HG02610 (cell line): ENCODE measurements around the gene B3GNT9.

Experiments used
- ATAC-seq: cut with Tn5 transposase; IDR thresholded peaks from one replicate; pipeline ENCODE4 v1.9.1; 2021; ENCODE audit warnings: mild to moderate bottlenecking, moderate library complexity; ENCODE audit not compliant: unreplicated experiment

Gene B3GNT9

GRCh38 chr16:67115639-67116038, 35.2 kb downstream of the B3GNT9 start:
- ATAC-seq, result no peak

- ATAC-seq, result no peak
These were observed 36.0 kb downstream of the B3GNT9 start for GRCh38 chr16:67114793-67115192.

GRCh38 chr16:67112591-67113399, 38.0 kb downstream of the B3GNT9 start:
- ATAC-seq, result no peak

DNA sequence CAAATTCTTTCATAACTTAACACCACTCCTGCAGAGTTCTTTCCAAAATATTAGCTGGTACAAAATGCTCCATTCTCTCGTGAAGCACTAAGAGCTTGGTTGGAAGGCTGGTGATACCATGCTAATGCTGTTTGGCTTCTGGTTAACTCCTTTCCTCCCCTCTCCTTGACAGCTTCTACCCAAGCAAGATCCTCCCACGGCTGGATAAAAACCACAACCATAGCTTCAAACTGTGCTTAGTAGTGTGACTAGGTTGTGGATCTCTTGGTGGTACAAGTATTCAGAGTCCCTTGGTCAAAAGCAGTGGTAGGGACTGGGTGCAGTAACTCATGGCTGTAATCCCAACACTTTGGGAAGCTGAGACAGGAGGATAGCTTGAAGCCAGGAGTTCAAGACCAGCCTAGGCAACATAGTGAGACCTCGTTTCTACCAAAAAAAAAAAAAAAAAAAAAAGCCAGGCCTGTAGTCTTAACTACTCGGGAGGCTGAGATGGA, 38.8 kb downstream of the B3GNT9 start:
- no peak for ATAC-seq

- peak; percentile 79 for ATAC-seq
These were observed 41.2 kb downstream of the B3GNT9 start, which contains the start of gene PHAF1 for GRCh38 chr16:67109407-67110135. Gene PHAF1 (plus strand): TSS chr16:67109941. CDS start chr16:67110176, 235 bp downstream.

GRCh38 chr16:67108931-67109406, 41.8 kb downstream of the B3GNT9 start:
- no peak for ATAC-seq

DNA sequence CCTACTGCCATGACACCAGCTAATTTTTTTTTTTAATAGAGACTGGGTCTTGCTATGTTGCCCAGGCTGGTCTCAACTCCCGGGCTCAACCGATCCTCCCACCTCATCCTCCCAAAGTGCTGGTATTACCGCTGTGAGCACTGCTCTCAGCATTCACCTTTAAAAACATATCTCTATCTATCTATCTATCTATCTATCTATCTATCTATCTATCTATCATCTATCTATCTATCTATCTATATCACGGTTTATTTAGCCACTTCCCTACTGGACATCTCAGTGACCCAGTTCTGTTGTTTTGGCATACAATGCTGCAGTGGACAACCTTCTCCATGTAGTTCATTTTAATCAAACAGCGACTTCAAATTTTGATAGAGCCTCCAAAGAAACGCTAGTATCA, 42.3 kb downstream of the B3GNT9 start:
- ATAC-seq, result no peak

DNA sequence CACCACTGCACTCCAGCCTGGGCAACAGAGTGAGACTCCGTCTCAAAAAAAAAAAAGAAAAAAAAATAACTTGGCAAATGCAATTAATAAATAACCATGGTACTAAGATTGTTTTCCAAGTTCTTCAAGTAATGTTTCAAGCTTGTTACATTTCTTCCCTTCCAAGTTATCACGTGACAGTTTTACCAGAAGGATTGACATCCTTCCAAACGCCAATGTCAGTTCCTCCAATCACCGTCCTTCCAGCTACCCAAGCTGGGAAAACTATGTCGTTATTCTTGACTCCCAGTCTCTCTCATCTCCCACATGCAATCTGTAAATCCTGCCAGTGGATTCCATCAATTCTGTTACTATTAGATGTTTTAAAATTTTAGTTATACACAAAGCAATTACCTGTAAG, 44.9 kb downstream of the B3GNT9 start:
- no peak for ATAC-seq

- no peak for ATAC-seq
These were observed 45.6 kb downstream of the B3GNT9 start for GRCh38 chr16:67105246-67105645.

- ATAC-seq, result no peak
These were observed 46.0 kb downstream of the B3GNT9 start for GRCh38 chr16:67104845-67105244.

DNA sequence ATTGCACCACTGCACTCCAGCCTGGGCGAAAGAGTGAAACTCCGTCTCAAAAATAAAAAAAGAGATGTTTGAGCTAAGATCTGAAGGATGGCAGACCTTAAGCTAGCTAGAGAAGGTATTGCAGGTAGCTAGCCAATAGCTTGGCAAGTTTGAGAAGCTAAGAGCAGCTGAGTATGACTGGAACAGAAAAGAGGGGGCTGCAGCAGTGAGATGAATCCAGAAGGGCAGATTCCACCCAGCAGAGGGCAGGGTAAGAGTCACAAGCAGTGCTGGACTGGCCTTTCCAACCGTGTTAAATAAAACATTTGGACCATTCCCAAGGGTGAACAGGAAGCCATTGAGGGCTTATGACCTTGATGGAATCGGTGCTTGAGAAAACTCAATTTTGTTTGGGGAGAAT, 46.7 kb downstream of the B3GNT9 start:
- ATAC-seq, result no peak

- ATAC-seq, result peak; percentile 75
These were observed 49.3 kb downstream of the B3GNT9 start for GRCh38 chr16:67101311-67102082.

DNA sequence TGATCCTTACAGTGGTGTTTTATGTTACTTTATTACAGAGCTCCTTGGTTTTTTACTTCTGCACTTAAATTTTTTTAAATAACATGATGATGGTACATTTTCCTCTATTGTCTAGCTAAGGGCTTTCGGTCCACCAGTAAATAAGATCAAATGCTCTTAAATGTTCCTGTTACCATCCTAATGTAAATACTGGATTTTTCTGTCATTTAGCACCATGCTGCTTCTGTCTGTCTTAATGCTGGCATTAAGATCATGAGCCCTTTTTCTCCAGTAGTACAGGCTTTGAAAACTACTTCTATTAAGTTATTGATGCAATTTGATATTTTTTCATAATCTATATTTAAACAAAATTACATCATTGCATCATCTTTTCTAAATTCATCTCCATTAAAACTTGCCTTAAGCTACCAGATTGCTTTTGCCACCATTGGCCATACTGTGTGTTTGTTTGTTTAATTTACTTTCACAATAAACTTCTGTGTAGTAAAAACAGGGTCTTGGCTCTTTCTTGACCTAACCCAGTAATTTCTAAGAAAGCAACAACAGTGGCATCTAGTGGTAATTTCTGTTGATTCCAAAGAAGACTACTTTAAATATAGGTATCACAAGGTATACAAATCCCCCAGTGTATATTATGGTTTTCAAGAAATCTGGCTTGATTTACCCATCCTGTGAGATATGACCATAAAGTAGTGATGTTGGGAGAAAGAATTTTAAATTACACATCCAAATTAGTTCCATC, 50.1 kb downstream of the B3GNT9 start:
- no peak for ATAC-seq

DNA sequence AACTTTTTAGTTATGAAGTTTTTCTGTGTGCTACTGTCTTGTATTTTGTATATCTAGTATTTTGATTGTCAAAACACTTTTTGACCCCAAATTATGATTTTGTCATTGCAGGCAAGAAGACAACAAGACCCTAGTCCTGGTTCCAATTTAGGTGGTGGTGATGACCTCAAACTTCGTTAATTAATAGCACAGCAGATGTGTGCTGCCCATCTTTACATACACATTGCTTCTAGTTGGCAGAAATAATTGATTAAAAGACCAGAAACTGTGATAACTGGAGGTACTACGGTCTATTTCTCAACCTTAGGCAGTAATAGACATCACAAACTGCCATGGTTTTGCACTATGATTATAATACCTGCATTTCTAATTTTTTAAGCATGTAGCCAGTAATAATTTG, 52.2 kb downstream of the B3GNT9 start:
- ATAC-seq, result no peak
